H1 (cell line): ENCODE data around the gene GNA12.
"Not testable (repeated sequence)": the region's sequence is repeated elsewhere in the genome, so short reads cannot be mapped to it uniquely, and the experiment has no call there.

ENCODE experiments used
- ASH2L ChIP-seq: fragments of 200-600, 300-600 bp; sonication (generic); IDR thresholded peaks from one replicate; pipeline ENCODE4 v1.7.1; 2017; ENCODE audit warnings: low read length
- CHD2 ChIP-seq: IDR thresholded peaks from 2 replicates; pipeline ENCODE4 v1.6.1; 2012; ENCODE audit warnings: low read length, improper control_type of control experiment
- CREB1 ChIP-seq: IDR thresholded peaks from 2 replicates; pipeline ENCODE4 v1.6.1; 2012; ENCODE audit warnings: inconsistent platforms
- EGR1 ChIP-seq: IDR thresholded peaks from 2 replicates; pipeline ENCODE4 v1.6.1; 2011; ENCODE audit warnings: low read depth, low read length, borderline replicate concordance
- HDAC6 ChIP-seq: IDR thresholded peaks from one replicate; pipeline ENCODE4 v1.7.1; 2012; ENCODE audit warnings: low read depth, mild to moderate bottlenecking, inconsistent platforms, low read length, moderate library complexity
- JUN ChIP-seq: IDR thresholded peaks from 2 replicates; pipeline ENCODE4 v1.6.1; 2011; ENCODE audit warnings: low read depth, mild to moderate bottlenecking, improper control_type of control experiment, low read length
- JUND ChIP-seq: IDR thresholded peaks from 2 replicates; pipeline ENCODE4 v1.6.1; 2011; ENCODE audit warnings: mild to moderate bottlenecking, improper control_type of control experiment, low read length
- POLR2A ChIP-seq, 2 experiments: IDR thresholded peaks; 1 replicate in 1 of 2; 2 replicates in 1 of 2; pipeline ENCODE4 v1.6.1; 2011; ENCODE audit warnings: low read depth in 2 of 2, low read length in 2 of 2, mild to moderate bottlenecking in 2 of 2; ENCODE audit errors: control extremely low read depth in 1 of 2
- POLR2AphosphoS5 ChIP-seq: IDR thresholded peaks from 2 replicates; pipeline ENCODE4 v1.6.1; 2011; ENCODE audit warnings: low read depth, low read length
- RBBP5 ChIP-seq: IDR thresholded peaks from 2 replicates; pipeline ENCODE4 v1.7.1; 2012; ENCODE audit warnings: low read depth, mild to moderate bottlenecking, inconsistent platforms, low read length, moderate library complexity, borderline replicate concordance
- SIN3A ChIP-seq, 2 experiments: IDR thresholded peaks in 1 of 2; conservative IDR thresholded peaks in 1 of 2; 2 replicates each; pipeline ENCODE4 v1.6.1; 2011 to 2012; ENCODE audit warnings: low read length in 2 of 2, improper control_type of control experiment in 1 of 2, low read depth in 1 of 2, mild to moderate bottlenecking in 1 of 2
- TBP ChIP-seq: IDR thresholded peaks from 2 replicates; pipeline ENCODE4 v1.6.1; 2011; ENCODE audit warnings: low read depth, low read length, improper control_type of control experiment
- YY1 ChIP-seq: IDR thresholded peaks from 2 replicates; pipeline ENCODE4 v1.6.1; 2011; ENCODE audit warnings: low read depth, mild to moderate bottlenecking, low read length
- TF ChIP-seq, protein P1 (sequence below), 3 experiments: IDR thresholded peaks; 1 replicate in 2 of 3; 2 replicates in 1 of 3; pipeline versions ENCODE4 v1.5.1 to v1.6.1; 2011; ENCODE audit warnings: low read length in 3 of 3, mild to moderate bottlenecking in 3 of 3, inconsistent platforms in 2 of 3, low read depth in 1 of 3, moderate library complexity in 1 of 3; ENCODE audit not compliant: insufficient read depth in 1 of 3; ENCODE audit errors: control extremely low read depth in 1 of 3

DNA sequence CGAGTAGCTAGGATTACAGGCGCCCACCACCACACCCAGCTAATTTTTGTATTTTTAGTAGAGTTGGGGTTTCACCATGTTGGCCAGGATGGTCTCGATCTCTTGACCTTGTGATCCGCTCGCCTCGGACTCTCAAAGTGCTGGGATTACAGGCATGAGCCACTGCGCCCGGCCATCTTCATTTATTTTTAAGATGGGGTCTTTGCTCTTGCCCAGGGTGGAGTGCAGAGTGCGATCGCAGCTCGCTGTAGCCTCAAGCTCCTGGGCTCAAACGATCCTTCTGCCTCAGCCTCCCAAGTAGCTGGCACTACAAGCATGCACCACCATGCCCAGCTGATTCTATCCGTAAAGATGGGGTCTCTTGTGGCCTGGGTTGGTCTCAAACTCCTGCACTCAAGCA is 116.9 kb downstream of the GNA12 start:
- TF ChIP-seq YY1; ASH2L; JUND; HDAC6; POLR2AphosphoS5; JUN; POLR2A (IDR thresholded peaks at IDR 0.05; ENCODE audit: control extremely low read depth in 1 of 2, low read depth in 2 of 2, low read length in 2 of 2); RBBP5; EGR1; SIN3A (conservative IDR thresholded peaks at IDR 0.05 in 1 of 2, IDR thresholded peaks at IDR 0.05 in 1 of 2; ENCODE audit: low read depth in 1 of 2, low read length in 2 of 2); TBP; CHD2; CREB1: not testable (repeated sequence)
- TF ChIP-seq, protein P1, sequence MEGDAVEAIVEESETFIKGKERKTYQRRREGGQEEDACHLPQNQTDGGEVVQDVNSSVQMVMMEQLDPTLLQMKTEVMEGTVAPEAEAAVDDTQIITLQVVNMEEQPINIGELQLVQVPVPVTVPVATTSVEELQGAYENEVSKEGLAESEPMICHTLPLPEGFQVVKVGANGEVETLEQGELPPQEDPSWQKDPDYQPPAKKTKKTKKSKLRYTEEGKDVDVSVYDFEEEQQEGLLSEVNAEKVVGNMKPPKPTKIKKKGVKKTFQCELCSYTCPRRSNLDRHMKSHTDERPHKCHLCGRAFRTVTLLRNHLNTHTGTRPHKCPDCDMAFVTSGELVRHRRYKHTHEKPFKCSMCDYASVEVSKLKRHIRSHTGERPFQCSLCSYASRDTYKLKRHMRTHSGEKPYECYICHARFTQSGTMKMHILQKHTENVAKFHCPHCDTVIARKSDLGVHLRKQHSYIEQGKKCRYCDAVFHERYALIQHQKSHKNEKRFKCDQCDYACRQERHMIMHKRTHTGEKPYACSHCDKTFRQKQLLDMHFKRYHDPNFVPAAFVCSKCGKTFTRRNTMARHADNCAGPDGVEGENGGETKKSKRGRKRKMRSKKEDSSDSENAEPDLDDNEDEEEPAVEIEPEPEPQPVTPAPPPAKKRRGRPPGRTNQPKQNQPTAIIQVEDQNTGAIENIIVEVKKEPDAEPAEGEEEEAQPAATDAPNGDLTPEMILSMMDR (IDR thresholded peaks at IDR 0.05; ENCODE audit: control extremely low read depth in 1 of 3, insufficient read depth in 1 of 3, low read depth in 1 of 3, low read length in 3 of 3), result not testable (repeated sequence)
